Measurements from ENCODE around the gene CLDN17.

Gene CLDN17

DNA sequence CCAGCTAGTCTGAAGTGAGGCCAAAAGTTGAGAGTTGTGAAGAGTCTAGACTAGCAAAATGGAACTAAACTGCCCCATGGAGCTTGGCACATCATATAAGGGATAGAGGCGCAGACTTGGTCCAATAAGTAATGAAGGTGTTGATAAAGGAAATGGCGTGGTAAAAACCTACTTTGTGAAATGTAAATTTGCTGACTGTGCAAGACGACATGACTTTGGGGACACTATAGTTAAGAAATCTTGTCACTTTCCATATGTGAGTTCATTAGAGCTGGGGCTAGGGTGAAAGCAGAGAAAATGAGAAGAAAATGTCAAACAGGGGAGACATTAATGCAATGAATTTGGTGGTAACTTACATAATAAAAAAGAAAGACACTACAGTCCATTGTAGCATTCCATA is 50.1 kb downstream of the CLDN17 start:
- DNase-seq, result no peak

Data from T-helper 9 cell (primary cell).